Superior temporal gyrus (tissue), 1 donor: ENCODE data around the gene KCNK2.

Experiments
- DNase-seq: peaks from one replicate; pipeline ENCODE4 v3.0.0-alpha.2; 2016; ENCODE audit errors: extremely low spot score

Gene KCNK2

GRCh38 chr1:215095524-215095923 is 13.0 kb downstream of the KCNK2 start:
- DNase-seq = no peak

DNA sequence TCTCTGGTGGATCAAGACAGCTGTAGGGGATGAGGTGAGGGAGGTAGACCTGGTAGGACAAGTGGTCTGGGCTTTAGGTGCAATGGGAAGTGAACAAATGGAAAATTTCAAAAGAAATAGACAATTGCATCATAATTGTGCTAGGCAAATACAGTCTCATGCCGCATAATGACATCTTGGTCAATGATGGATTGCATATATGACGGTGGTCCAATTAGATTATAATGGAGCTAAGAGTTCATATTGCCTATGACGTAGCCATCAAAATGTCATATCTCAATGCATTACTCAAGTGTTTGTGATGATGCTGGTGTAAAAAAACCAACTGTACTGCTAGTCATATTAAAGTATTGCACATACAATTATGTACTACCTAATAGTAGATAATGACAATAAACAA is 19.0 kb downstream of the KCNK2 start:
- no peak for DNase-seq

DNA sequence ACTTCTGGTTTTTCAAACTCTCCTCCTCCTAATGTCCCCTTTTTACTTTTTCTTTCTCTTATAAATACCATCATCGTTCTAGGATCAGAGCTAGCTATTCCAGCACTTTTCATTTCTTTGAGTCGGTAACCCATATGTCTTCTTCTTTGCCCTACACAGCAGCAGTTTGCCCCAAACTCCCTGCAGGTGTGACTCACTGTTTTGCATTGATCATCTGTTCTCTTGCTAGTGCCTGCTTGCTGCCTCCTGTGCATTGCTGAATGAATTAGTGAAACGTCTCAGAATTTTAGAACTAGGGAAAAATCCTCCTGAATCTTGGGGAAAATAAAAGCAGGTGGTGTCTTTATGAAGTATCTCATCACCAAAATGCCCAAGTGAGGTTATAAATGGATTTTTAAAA is 21.7 kb downstream of the KCNK2 start:
- DNase-seq = no peak

DNA sequence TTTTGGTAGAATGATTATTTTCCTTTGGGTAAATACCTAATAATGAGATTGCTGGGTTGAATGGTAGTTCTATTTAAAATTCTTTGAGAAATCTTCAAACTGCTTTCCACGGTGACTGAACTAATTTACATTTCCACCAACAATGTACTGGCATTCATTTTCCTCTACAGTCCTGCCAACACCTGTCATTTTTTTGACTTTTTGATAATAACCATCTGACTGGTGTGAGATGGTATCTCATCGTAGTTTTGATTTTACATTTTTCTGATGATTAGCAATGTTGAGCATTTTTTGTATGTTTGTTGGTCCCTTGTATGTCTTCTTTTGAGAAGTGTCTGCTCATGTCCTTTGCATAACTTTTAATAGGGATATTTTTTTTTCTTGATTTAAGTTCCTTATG is 23.5 kb downstream of the KCNK2 start:
- no peak for DNase-seq

GRCh38 chr1:215109171-215109570 is 26.6 kb downstream of the KCNK2 start:
- DNase-seq = no peak

DNA sequence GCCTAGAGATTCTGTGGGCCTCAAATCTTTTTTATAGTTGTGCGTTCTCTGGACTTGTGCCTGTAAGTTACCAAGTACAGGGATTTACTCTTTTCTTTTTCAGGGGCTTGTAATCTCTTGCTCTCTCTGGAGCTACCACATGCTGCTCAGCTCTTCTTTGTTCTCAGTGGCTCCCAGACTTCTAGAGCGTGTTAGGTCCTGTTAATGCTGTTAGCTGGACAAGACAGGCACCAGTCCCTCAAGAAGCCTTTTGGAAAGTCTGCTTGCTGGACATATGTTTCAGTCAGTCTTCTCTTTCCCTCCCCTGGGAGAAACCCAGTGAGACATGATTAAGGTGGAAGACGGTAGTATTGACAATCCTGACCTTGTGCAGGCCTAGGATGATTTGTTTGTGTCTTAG is 29.4 kb downstream of the KCNK2 start:
- DNase-seq = no peak

DNA sequence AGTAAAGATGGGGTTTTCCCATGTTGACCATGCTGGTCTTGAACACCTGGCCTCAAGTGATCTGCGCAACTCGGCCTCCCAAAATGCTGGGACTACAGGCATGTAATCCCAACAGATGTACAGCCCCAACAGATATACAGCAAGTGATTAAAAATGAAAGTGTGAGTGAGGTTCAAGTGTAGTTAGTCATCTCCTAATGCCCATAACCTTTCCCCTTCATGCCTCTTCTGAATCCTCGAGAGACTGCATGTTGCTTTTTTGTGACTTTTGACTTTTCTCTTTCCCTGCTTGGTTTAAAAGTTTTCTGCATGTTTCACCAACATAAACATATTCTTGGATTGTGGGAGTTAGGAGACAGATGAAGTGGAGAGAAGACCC is 31.2 kb downstream of the KCNK2 start:
- no peak for DNase-seq

- DNase-seq = no peak
These were observed 31.8 kb downstream of the KCNK2 start for GRCh38 chr1:215114154-215114933.

- no peak for DNase-seq
These were observed 33.2 kb downstream of the KCNK2 start for GRCh38 chr1:215115760-215116159.

- no peak for DNase-seq
These were observed 35.5 kb downstream of the KCNK2 start for GRCh38 chr1:215118081-215118480.

GRCh38 chr1:215119056-215119455 is 36.5 kb downstream of the KCNK2 start:
- DNase-seq = no peak

- no peak for DNase-seq
These were observed 37.3 kb downstream of the KCNK2 start for GRCh38 chr1:215119719-215120365.

- DNase-seq = no peak
These were observed 46.0 kb downstream of the KCNK2 start for GRCh38 chr1:215128504-215128903.

DNA sequence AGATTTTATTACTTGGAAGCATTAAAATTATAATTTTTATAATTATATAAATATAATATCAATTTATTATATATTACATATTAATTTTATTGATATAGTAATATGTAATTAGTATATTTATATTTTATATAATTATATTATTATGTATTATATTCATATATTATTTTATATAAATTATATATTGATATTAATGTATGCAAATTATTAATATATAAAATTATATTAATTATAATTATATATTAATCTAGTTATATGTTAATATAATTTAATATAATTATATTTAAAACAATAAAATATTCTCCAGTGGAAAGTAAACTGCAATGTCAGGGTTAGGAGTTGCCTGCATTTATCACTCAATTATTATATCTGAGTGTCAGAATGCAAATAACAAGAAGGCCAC is 48.8 kb downstream of the KCNK2 start:
- DNase-seq = no peak

- no peak for DNase-seq
These were observed 49.6 kb downstream of the KCNK2 start for GRCh38 chr1:215132156-215132555.

- DNase-seq = no peak
These were observed 51.0 kb downstream of the KCNK2 start for GRCh38 chr1:215133532-215133931.

- no peak for DNase-seq
These were observed 55.4 kb downstream of the KCNK2 start for GRCh38 chr1:215137985-215138384.

- no peak for DNase-seq
These were observed 57.6 kb downstream of the KCNK2 start for GRCh38 chr1:215140135-215140534.

DNA sequence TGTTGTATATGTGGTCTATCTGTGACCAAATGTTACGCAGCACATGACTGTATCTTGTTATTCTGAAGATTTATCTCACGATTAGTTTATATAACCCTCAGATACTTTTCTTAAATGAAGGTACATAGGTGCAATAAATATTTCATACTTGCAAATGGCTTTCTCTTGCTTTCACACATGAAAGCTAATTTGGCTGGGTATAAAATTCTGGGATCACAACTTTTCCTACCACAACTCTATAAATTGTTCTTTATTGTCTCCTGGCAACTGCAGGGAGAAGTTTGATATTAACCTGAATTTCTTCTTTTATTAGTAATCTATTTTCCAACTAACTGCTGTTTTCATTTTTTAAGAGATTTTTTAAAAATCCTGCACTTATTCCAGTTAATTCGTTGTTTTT is 58.9 kb downstream of the KCNK2 start:
- DNase-seq = no peak

GRCh38 chr1:215143497-215143896 is 61.0 kb downstream of the KCNK2 start:
- DNase-seq = no peak

- DNase-seq = no peak
These were observed 63.9 kb downstream of the KCNK2 start for GRCh38 chr1:215146240-215146975.

DNA sequence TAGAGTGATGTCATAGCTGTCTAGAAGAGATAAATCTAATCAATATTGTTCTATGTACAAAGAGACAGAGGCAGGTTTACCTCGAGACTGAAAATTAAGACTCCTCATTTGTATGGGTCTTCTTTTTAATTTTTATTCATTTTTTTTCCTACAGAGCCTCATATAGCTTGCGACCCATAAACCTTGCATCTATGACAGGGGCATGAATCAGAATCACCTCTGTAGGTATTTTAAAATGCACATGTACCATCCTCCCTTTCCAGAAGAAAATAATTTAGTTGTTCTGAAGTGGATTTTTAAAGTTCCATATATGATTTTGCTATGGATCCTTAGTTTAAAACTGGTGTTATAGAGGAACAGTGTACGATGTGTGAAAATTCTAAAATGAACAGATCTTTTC is 64.5 kb downstream of the KCNK2 start:
- DNase-seq = no peak
